ENCODE measurements around the gene GPR68. TPM values are rescaled to one million over a fixed set of nuclear protein-coding genes. Genes with fewer than 3 reads are reported as not detected.

The GPR68 gene
- total and polyA plus RNA-seq, 2 donors (not counting 1 experiment from before 2014, with no cell fraction given): 0.31 to 0.34 TPM

DNA sequence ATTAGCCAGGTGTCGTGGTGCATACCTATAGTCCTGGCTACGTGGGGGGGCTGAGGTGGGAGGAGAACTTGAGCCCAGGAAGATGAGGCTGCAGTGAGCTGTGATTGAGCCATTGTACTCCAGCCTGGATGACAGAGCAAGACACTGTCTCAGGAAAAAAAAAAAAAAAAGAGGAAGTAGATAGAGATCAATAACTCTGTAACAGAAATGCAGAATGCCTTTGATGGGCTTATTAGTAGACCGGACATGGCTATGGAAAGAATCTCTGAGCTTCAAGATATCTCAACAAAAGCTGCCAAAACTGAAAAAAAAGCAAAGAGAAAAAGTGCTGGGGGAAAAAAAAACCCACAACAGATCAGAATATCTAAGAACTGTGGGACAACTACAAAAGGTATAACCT is 37.5 kb downstream of the GPR68 start:
- no peaks in the 10 kb centered on the region for H3K9me3 ChIP-seq (ENCODE audit: control extremely low read depth in 1 of 3, control insufficient read depth in 2 of 3, insufficient read depth in 1 of 3, low read length in 2 of 3)
- no peaks in the 10 kb centered on the region for H3K27me3 ChIP-seq (replicated peaks in 1 of 4; ENCODE audit: control extremely low read depth in 1 of 4, control insufficient read depth in 3 of 4, insufficient read depth in 4 of 4, low read length in 3 of 4)
- ATAC-seq (ENCODE audit: low read depth) (no peak), DNase-seq (no peak)
- H3K9ac ChIP-seq (ENCODE audit: low read length): no peak overlapping the region
- H3K4me2 ChIP-seq (replicated peaks; ENCODE audit: low read depth, low read length, poor library complexity, severe bottlenecking): no peak overlapping the region
- no peaks in the 10 kb centered on the region for H4K20me1 ChIP-seq (ENCODE audit: control insufficient read depth, insufficient read depth, low read length, poor library complexity, severe bottlenecking)
- Mint-ChIP-seq H3K27ac (no peak overlapping the region), H3K4me3 (no peak overlapping the region), H3K27me3 (no peaks in the 10 kb centered on the region), H3K9me3 (ENCODE audit: insufficient read depth) (no peaks in the 10 kb centered on the region), H3K4me1 (no peaks in the 10 kb centered on the region)
- no peak overlapping the region for H2AFZ ChIP-seq (ENCODE audit: insufficient read depth, low read depth, low read length, poor library complexity, severe bottlenecking)
- TF ChIP-seq, protein P1, sequence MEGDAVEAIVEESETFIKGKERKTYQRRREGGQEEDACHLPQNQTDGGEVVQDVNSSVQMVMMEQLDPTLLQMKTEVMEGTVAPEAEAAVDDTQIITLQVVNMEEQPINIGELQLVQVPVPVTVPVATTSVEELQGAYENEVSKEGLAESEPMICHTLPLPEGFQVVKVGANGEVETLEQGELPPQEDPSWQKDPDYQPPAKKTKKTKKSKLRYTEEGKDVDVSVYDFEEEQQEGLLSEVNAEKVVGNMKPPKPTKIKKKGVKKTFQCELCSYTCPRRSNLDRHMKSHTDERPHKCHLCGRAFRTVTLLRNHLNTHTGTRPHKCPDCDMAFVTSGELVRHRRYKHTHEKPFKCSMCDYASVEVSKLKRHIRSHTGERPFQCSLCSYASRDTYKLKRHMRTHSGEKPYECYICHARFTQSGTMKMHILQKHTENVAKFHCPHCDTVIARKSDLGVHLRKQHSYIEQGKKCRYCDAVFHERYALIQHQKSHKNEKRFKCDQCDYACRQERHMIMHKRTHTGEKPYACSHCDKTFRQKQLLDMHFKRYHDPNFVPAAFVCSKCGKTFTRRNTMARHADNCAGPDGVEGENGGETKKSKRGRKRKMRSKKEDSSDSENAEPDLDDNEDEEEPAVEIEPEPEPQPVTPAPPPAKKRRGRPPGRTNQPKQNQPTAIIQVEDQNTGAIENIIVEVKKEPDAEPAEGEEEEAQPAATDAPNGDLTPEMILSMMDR (IDR thresholded peaks at IDR 0.05): no peak
- TF ChIP-seq EZH2 (IDR thresholded peaks at IDR 0.05; ENCODE audit: borderline replicate concordance, insufficient read depth, low read depth, low read length, poor library complexity, severe bottlenecking): no peak
- H3K4me3 ChIP-seq (ENCODE audit: control extremely low read depth in 1 of 5, extremely low read depth in 1 of 5, insufficient read depth in 1 of 5, low read depth in 2 of 5, low read length in 4 of 5): no peak overlapping the region
- POLR2A ChIA-PET: no interaction called here
- CTCF ChIA-PET: interaction anchor here (0.6 to 1.5 kb wide), 2 partner anchors 9 to 304 kb away, joined by 3 to 4 read pairs; no protein-coding TSS in a partner anchor
- no peak overlapping the region for H3K27ac ChIP-seq (ENCODE audit: low read length in 2 of 2)
- peaks cover 1 to 79% of the 10 kb centered on the region in 2 experiments for H3K36me3 ChIP-seq (replicated peaks in 1 of 2; ENCODE audit: control extremely low read depth in 1 of 2, control insufficient read depth in 1 of 2, extremely low read depth in 1 of 2, insufficient read depth in 2 of 2, low read length in 1 of 2)
- intact Hi-C loops (cut with micrococcal nuclease): no loop called here
- H3K4me1 ChIP-seq (ENCODE audit: control insufficient read depth in 2 of 2, insufficient read depth in 2 of 2, low read length in 2 of 2): no peaks in the 10 kb centered on the region
- WGBS (ENCODE audit: insufficient coverage): 100% methylated on average over 2 of the region's 3 CpGs
- H3K79me2 ChIP-seq (ENCODE audit: control insufficient read depth, insufficient read depth, low read length): no peaks in the 10 kb centered on the region

DNA sequence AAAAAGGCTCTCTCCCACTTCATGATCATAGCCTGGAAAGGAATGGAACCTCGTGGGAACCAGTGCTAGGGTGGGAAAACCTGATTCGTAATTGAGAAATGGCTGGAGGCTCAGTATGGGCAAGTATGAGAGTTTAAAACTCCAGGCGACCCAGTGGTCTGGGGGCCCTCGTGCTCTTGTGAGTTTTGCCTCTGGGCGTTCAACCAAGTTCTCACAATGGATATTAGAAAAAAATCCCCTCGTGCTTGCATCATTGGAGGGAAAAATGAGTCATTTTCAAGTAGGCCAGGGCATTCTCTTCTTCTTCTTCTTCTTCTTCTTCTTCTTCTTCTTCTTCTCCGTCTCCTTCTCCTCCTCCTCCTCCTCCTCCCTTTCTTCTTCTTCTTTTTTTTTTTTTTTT is 39.0 kb downstream of the GPR68 start:
- Mint-ChIP-seq H3K4me1 (no peaks in the 10 kb centered on the region), H3K27ac (no peak overlapping the region), H3K27me3 (no peaks in the 10 kb centered on the region), H3K9me3 (ENCODE audit: insufficient read depth) (no peaks in the 10 kb centered on the region), H3K4me3 (no peak overlapping the region)
- intact Hi-C loops (cut with micrococcal nuclease): no loop called here
- Histone ChIP-seq H3K27ac (ENCODE audit: low read length in 2 of 2) (no peak overlapping the region), H3K9me3 (ENCODE audit: control extremely low read depth in 1 of 3, control insufficient read depth in 2 of 3, insufficient read depth in 1 of 3, low read length in 2 of 3) (no peaks in the 10 kb centered on the region), H3K9ac (ENCODE audit: low read length) (no peak overlapping the region), H3K4me2 (replicated peaks; ENCODE audit: low read depth, low read length, poor library complexity, severe bottlenecking) (no peak overlapping the region), H4K20me1 (ENCODE audit: control insufficient read depth, insufficient read depth, low read length, poor library complexity, severe bottlenecking) (no peaks in the 10 kb centered on the region), H3K27me3 (replicated peaks in 1 of 4; ENCODE audit: control extremely low read depth in 1 of 4, control insufficient read depth in 3 of 4, insufficient read depth in 4 of 4, low read length in 3 of 4) (no peaks in the 10 kb centered on the region), H3K79me2 (ENCODE audit: control insufficient read depth, insufficient read depth, low read length) (no peaks in the 10 kb centered on the region), H2AFZ (ENCODE audit: insufficient read depth, low read depth, low read length, poor library complexity, severe bottlenecking) (no peak overlapping the region), H3K4me1 (ENCODE audit: control insufficient read depth in 2 of 2, insufficient read depth in 2 of 2, low read length in 2 of 2) (no peaks in the 10 kb centered on the region), H3K4me3 (ENCODE audit: control extremely low read depth in 1 of 5, extremely low read depth in 1 of 5, insufficient read depth in 1 of 5, low read depth in 2 of 5, low read length in 4 of 5) (no peak overlapping the region), H3K36me3 (replicated peaks in 1 of 2; ENCODE audit: control extremely low read depth in 1 of 2, control insufficient read depth in 1 of 2, extremely low read depth in 1 of 2, insufficient read depth in 2 of 2, low read length in 1 of 2) (peaks cover 1 to 78% of the 10 kb centered on the region in 2 experiments)
- ChIA-PET POLR2A (no interaction called here), CTCF (interaction anchor here (0.6 to 1.5 kb wide), 3 partner anchors 80 to 303 kb away, joined by 3 read pairs; no protein-coding TSS in a partner anchor)
- DNase-seq (no peak), ATAC-seq (ENCODE audit: low read depth) (no peak)
- 74% methylated on average over 3 of the region's 7 CpGs for WGBS (ENCODE audit: insufficient coverage)
- TF ChIP-seq, protein P1 (IDR thresholded peaks at IDR 0.05): no peak
- no peak for TF ChIP-seq EZH2 (IDR thresholded peaks at IDR 0.05; ENCODE audit: borderline replicate concordance, insufficient read depth, low read depth, low read length, poor library complexity, severe bottlenecking)
